Raji (cell line): Measurements from ENCODE around the gene GPR146.
A peak's percentile ranks its signal among the peaks of the same experiment; 100 is the strongest.

Experiments used
- POLR2A ChIP-seq: IDR thresholded peaks from 2 replicates; pipeline ENCODE4 v1.6.1; 2011; ENCODE audit warnings: low read depth, low read length, control low read depth; ENCODE audit not compliant: insufficient read depth

GPR146 gene

DNA sequence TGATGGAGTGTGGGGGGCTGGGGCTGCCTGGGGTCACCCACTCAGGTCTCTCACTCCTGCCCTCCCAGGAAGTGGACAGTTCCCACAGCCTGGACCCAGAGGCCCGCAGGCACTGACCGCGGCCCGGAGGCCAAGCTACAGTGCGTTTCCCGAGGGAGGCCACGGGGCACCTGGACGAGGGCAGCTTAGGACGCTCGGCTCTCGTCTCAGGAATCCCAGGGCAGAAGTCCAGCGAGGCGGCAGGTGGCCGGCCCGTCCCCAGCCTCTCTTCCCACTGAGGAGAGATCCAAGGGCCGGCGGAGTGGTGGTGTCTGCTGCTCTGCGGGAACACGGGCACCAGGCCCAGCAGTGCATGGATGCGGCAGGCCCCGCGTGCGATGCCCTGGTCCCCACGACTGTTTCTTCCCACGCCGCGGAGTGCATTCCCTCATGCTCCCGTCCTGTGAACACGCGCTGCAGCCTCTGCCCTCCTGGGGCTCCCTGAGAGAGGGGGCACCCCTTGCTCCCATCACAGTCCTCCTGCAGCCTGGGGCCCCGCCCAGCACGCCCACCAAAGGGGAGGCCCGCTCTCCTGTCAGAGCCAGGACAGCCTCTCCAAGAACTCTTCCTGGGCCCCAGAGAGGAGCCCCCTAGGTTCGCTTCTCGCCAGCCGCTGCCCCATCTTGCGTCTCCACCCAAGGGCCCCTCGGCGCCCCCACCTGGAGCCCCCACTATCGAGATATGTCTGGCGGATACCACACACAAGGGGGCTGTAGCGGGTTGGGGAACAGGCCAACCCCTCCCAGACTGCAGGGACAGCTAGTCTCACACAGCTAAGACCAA lies 24.3 kb upstream of the GPR146 start:
- TF ChIP-seq POLR2A: no peak

DNA sequence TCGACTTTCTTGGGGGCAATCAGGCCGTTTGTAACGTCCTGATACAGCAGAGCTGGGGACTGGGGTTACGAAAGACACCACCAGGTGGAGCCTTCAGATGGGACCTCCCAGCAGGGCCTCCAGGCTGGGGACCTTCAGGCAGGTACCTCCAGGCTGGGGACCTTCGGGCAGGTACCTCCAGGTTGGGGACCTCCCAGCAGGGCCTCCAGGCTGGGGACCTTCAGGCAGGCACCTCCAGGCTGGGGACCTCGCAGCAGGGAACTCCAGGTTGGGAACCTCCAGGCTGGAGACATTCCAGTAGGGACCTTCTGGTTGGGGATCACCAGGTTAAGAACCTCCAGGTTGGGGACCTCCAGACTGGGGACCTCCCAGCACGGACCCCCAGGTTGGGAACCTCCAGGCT lies 23.5 kb upstream of the GPR146 start:
- TF ChIP-seq POLR2A: no peak

GRCh38 chr7:1021366-1021765 lies 23.0 kb upstream of the GPR146 start:
- no peak for TF ChIP-seq POLR2A

DNA sequence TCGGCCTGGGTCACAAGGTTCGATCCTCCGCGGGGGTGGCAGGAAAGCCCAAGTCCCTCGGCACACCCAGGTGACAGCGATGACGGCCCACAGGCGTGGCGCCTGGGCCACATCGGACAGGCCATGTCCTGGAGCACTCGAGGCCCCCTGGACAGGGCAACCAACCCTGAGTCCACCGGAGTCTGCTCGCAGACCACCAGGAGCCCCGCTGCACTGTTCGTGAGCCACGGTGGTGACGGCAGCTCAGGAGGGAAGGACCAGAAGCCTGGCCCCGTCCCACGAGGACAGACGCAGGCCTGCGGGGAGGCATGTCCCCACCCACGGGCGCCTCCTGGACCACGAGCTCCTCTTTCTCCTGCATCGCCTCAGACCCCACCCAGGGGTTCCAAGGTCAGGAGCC lies 22.4 kb upstream of the GPR146 start:
- no peak for TF ChIP-seq POLR2A

- TF ChIP-seq POLR2A: no peak
Observed at GRCh38 chr7:1022356-1022755, 22.0 kb upstream of the GPR146 start.

- TF ChIP-seq POLR2A: no peak
Observed at GRCh38 chr7:1022801-1023465, 21.4 kb upstream of the GPR146 start.

- TF ChIP-seq POLR2A: no peak
Observed at GRCh38 chr7:1024331-1024841, 20.0 kb upstream of the GPR146 start.

DNA sequence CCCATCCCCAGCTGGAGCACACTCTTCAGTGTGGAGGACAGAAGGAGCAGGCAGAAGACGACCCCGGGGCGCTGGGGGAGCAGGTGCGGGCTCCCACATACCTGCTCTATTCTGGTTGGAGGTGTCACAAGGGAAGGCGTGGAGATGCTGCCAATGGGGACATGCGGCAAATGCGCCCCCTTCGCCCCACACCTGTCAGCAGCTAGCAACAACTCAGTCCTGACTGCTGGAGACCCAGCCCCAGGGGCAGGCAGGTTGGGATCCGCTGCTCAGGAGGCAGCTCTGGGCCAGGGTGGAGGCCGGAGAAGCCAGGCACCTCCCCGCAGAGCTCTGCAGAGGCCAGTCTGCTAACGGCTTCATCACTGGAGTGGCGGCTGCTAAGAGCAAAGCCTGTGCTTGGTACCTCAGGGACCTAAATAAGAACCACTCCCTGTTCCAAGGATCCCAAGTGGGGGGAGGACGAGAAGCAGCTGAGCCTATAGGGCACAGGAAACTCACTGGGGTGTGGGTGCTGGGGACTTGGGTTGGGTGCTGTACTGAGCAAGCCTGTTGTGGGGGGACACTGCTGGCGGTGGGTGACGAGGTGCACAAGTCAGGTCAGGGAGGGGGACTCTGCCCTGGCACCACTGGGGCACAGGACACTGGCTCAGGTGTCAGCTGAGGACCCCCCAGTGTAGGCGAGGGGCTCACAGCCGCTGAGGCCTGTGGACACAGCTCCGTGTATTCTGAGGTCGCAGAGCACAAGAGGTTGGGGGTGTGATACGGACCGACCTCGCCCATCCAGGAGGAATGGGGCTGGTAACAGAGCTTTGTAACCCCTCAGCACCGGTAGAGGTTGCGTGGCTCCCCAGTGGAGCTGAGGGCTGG lies 19.2 kb upstream of the GPR146 start:
- no peak for TF ChIP-seq POLR2A

GRCh38 chr7:1025743-1026581 lies 18.4 kb upstream of the GPR146 start:
- no peak for TF ChIP-seq POLR2A

- TF ChIP-seq POLR2A: no peak
Observed at GRCh38 chr7:1026721-1027161, 17.6 kb upstream of the GPR146 start.

GRCh38 chr7:1027242-1028043 lies 16.9 kb upstream of the GPR146 start:
- no peak for TF ChIP-seq POLR2A

DNA sequence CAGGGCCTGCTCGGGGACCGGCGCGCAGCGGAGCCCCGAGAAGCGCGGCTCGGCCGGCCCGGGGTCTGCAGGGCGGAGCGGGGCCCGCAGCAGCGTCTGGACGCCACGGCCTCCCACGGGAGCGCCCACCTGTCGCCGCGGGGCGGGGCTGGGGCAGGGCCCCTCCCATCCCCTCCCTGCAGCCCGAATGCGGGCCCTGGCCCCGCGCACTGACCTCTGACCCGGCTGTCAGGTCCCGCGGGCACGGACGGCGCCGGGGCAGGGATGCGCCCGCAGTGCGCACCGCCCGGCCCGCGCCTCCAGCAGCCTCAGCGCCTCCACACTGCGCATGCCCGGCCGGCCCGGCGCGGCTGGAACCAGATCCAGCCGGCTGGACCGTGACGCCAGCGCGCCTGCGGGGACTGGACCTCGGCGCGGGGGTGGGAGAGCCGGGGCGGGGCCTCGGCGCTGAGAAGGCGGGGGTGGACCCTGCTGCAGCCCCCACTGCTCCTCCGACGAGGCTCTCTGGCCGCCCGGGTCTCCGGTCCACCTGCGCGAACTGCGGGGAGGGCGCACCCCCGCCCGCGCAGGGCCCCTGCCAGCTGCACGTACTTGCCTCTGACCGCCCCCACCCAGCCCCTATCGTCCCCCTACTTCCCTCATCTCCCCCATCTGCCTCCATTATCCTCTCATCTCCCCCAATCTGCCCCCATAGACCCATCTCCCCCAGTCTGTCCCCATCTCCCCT lies 16.1 kb upstream of the GPR146 start:
- peak; percentile 59 for TF ChIP-seq POLR2A

GRCh38 chr7:1028775-1029636 lies 15.3 kb upstream of the GPR146 start:
- TF ChIP-seq POLR2A: no peak
